Hindlimb muscle (tissue), 1 donor: ENCODE data around the gene FOXC1. TPM values are rescaled to one million over a fixed set of nuclear protein-coding genes. Genes with fewer than 3 reads are reported as not detected.

Source experiments
- DNase-seq: peaks from one replicate; pipeline ENCODE4 v3.0.0-alpha.2; 2013
- polyA plus RNA-seq: library from polyadenylated mRNA; unstranded; fragments of 120-200 nt; gene quantifications from one replicate; pipeline ENCODE4 v1.2.1, GENCODE V29; 2013; ENCODE audit not compliant: insufficient read length

Gene FOXC1
- polyA plus RNA-seq, 1 donor: 2.0 TPM

DNA sequence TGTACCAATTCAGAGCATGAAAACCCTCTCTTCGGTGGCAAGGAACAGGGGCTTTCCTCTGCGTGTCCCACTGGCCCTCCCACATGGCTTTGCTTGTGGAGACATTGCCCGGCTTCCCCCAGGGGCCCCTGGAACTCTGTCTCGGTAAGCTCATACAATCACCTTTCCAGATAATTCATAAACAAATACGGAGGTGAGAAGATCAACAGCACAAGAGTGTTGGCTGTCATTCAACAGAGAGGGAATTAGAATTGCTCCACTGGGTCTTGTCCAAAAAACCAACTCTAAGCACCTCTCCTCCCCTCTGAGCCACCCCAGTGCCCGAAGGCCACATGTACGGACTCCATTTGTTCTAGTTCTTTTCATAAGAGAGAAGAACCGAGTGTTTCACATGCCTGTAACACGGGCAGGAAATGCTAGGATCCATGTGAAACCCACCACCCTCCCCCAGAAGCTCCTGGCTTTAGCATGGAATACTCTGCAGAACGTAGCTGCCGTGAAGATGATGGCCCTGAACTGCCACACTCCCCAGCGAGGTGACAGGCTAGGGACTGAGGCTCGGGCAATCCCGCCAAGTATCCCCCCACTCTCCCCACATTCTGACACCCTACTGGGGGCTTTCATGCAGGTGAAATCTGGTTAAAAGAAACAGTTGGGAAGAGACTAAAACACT, 24.6 kb upstream of the FOXC1 start:
- no peak for DNase-seq

DNA sequence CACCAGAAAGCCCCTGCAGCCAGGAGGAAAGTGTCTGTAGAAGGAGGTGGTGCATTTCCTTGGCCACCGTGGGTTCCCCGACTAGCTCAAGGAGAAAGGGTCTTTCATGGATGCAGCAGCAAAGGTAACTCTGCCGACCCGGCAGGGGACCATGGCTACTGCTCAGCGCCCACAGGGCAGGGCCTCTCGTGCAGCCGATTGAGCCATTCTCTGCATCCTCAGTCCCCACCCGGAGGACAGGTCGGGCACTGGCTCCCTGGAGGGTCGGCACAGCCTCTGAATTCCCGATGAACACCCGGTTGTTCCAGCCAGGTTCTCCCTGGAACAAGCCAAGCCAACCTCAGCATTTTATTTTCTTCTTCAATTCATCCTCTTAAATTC, 24.1 kb upstream of the FOXC1 start:
- DNase-seq: no peak

DNA sequence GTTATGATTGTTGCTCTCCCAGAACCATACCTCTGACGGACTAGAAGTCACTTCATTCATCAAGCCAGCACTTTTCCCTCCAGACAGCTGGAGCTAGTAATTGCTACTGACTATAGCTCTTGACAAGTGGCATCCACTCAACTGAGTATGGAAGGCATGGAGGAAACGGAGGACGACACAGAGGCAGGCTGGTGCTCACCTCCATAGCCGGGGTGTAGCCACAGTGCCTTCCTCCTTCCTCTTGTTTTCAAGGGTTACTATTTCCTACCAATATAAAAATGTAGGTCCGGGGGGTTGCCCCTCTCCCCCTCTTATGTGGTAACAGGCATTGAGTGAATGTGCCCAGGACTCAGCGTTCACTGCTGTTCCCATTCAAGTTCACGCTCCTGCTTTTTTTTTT, 23.5 kb upstream of the FOXC1 start:
- no peak for DNase-seq

DNA sequence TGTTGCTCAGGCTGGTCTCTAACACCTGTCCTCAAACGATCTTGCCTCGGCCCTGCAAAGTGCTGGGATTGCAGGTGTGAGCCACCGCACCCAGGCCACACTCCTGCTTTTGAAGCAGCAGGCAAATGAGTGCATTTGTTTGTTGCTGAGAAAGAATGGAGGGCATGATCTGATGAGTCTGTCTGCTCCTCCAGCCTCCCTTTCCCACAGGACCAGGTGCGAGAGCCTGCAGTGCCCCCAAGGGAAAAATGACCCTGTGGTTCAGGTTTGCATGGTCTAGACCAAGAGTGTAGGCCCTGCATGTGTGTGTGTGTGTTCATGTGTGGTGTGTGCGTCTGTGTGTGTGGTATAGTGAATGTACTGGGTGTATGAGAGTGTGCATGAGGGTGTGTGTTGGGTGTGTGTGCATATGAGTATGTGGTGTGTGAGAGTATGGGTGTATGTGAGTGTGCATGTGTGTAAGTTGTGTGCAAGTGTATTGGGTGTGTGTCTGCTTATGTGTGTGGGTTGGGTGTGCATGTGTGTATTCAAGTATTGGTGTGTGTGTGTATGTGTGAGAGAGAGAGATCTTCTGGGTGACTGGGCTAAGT, 22.8 kb upstream of the FOXC1 start:
- no peak for DNase-seq

DNA sequence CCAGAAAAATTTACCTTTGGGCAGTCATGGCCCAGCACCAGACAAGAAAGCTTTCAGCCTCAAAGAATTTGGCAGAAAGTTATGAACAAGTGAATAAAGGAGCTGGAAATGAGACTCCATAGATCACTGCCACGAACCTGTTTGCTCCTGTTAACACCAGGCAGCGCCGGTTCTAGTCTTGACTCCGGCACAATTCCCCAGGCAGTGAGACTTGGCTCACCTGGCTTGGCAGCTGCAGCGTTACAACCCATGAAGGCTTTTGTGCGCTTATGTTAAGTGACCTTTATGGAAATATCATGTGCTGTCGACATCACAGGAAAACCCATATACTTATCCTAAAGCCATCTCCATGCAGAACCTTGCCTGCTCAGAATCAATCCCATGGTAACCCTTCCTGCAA, 22.2 kb upstream of the FOXC1 start:
- no peak for DNase-seq

DNA sequence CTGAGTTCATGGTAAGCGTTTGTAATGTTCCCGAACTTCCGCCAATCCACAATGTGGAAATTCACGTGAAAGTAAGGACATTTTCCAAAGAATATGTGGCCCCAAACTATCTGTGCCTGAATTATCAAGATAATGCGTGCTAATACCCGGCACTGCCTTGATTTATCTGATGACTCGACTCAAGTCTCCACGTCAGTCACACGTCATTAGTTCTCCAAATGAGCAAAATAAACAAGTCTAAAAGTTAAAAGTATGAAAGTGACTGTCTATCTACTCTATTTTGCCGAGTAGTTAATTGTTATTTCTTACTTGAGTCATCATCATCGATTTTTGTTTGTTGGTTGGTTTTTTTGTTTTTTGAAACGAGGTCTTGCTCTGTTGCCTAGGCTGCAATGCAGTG, 21.7 kb upstream of the FOXC1 start:
- DNase-seq: no peak

DNA sequence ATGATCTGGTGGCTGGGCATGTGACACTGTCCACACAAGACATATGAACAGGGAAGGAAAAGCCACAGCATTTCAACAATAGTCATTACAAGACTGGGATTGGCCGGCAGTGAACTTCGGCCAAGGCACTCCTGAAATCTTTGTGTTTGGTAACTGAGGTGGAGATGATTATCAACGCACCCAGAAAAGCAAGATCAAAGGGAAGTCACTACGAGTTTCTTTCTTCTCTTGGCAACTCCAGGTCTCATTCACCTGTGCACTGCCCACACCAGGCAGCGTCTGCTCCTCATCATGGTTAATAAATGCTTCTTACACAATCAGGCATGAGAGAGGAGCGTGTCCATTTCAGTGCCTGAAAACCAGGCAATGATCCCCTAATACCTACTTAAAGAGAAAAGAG, 20.5 kb upstream of the FOXC1 start:
- DNase-seq: no peak

DNA sequence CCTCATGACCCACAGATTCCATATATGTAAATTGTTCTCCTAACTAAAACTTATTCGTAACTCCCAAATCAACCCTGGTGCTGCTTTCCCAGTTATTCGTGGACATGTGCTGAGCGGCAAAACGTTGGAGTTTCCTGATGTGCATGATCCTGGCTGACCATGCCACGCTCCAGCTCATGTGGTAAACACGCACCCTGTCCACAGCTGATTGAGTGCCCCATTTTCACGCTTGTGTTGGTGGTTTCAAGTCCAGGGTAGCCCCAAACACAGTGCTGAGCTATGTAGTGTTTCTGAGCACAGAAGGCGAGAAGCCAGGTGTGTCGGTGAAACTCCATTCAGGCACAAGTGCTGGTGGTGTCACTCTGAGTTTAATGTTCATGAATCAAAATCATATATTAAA, 19.1 kb upstream of the FOXC1 start:
- no peak for DNase-seq

DNA sequence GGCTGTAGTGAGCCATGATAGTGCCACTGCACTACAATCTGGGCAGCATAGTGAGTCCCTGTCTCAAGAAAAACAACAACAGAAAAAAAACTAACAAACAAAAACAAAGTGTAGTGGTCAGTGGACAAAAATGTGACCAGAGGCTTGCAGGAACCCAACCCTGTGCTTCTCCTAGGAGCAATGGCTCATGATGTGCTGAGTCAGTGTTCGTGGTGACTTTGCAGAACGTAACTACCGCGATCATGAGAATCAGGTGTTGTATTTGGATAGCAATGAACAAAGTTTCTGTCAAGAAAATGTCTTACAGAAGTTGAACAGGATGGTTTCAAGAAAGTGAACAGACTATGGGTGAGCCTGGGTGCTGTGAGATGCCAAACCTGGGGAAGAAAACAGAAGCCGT, 18.5 kb upstream of the FOXC1 start:
- DNase-seq: no peak

DNA sequence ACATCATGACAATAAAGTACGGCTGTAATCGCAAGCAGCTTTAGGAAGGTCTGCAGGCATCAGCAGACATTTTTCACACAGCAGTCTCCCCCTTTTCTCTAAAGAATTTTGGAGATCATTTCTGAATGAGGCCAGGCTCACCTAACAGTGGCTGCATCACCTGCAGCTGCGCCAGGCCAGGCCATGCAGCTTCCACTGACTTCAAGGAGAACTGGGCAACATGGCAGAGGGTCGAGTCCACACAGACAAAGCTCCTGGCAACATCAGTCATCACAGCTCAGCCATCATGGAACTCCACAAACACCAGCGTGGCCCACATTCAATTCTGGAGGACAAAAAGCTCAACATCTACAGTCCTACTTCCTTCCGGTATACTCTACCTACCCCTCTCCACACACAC, 17.8 kb upstream of the FOXC1 start:
- no peak for DNase-seq

DNA sequence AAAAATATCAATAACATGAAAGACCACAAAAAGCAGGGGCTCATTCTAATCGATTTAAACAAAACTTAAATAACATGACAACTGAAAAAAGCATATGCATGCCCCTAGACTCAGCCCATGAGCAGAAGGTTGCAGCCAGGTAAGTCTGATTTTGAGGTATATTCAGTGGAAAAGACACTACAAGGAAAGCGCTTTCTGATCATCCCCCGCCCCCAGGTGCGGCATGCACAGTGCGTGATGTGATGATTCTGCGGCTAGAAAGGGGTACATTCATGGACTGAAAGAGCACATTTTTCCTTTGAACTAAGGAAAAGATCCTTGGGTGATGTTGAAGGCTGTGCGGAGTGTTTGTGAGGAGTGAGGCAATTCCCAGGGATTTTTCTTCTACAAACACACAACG, 16.9 kb upstream of the FOXC1 start:
- DNase-seq: no peak

DNA sequence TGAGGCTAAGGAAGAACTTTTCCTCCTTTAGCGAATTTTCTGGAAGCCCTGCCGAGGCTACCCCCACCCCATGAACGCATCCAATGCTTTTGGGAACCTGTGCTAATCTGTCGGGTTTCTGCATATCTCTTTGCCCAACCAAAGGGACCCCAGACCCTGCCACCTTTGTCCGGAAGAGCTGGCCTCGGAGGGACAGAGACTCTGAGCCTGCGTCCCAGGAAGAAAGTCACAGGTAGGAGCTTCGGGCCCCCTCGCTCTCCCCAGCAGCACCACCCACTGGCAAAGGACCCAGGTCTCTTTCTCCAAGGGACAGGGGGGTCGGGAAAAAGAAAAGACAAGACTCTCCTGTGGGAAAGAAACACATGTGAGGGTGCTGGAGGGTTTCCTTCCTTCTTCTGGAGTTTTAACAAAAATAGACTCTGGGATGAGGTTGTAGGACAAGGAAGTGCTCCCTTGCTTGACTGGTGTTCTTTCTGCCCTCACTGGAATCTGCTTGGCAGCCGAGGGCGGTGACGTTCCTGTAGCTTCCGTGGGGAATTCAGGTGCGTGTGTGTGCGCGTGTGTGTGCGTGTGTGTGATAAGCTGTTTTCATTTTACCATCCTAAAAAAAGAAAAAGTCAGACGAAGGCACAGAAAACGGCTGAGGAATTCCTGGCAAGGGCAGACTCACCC, 16.3 kb upstream of the FOXC1 start:
- DNase-seq: no peak

DNA sequence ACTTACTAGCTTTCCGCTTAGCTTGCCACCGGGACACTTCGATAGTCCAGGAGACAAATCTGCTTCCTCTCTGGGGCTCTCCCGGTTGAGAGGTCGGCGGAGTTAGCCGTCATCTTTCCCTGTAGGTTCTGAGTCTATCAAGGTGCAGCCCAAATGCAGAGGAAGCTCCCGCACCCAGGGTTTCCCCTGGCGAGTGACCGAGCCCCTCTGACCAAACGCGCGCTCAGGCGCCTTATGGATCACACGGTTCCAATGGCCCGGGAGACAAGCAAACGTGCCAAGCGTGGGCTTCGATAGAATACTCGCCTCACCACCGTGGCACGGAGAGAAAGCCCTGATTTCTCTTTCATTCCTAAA, 15.8 kb upstream of the FOXC1 start:
- no peak for DNase-seq

DNA sequence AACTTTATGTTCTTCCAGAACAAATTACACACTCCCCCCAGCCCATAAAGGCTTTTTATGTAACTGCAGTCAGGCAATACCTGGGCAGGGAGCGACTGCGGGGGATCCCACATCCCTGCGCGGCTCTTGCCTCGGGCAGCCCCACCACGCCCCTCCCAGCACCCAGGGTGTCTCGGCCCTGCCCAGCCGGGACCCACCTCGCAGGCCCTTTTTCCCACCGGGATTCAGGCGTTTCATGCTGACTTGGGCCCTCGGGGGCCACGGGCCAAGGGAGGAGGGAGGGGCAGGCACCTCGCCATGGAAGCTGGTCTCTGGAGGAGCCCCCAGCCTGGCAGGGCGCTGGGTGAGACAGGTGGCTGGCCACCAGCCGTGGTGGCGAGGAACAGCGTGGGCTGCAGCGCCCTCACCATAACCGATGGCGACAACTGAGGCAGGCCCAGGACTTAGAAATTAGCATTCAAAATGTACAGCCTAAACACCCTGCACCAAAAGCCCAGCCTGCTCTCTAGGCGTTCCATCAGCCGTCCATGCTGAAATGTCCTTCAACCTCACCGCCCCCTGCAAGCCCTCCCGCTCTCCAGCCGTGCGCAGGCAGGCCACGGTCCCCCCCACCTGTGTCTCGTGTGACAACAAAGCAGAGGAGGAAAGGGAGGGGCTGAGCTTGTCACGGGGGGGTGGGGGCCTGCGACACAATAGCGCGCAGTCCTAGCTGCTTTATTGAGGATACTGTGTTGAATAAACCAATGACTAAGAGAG, 15.1 kb upstream of the FOXC1 start:
- no peak for DNase-seq

DNA sequence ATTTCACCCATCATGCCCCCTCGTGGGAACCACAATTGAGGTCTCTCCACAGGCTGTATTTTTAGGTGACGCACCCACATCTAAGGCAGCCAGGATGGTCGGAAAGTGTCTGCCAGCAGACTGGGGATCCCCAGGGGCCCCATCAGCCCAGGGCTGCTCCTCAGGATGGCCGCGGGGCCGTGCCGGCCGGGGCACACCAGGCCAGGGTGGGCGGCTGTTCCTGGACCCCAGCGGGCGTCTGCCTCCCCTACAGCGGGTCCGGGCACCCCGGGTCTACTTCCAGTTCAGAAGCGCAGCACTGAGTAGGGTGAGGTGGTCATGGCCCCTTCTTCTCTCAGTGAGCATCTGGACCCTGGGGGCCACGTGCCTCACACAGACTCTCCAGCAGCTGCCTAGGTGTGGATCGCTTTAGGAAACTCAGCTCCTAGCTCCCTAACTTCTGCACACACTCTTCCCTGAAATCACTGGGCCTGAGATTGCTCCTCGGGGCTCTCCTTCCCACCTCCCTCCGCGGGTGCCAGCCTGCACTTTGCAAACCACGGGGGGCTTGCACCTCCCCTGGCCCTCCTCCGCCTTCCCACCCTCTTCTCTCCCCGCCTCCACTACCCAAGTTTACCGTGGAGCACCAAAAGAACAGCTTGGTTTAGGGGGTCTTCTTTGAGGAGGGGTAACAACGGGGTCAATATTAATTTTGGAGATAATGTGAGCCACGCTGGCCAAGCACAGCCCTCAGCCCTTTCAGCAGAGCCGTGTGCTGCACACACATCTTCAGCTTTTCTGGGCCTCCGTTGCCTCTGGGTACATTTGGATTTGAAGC, 14.2 kb upstream of the FOXC1 start:
- no peak for DNase-seq

DNA sequence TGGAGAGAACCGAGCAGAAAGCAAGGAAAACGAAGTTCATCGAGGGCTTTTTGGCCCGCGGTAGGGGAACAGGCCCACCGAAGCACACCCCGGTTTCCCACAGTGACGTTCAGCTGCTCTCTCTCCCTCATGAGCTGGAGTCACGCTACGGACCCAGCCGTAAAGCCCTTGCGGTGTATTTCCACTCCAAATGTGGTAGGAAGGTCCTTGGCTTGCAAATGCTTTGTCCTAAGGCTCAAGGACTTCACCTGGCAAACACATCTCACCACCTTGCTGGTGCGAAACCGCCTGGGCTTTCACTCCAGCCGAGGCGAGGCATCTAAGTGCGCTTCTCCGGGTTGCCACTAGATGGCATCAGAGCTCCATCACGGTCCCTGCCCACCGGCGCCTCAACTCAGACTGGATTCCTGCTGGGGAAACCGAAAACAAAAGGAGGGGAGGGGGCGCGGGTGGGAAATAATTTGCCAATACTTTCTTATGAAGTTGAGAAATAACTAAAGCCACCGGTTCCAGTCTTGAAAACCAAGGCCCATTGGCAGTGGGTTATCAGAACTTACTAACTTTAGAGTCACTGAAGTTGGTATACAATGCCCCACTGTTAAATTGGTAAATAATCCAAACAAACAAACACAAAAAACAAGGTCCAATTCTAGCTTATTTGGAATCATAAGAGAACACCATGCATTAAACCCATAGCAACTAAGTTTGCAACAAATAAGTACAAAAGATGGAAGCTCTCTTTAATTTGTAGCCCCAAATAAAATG, 13.4 kb upstream of the FOXC1 start:
- no peak for DNase-seq

DNA sequence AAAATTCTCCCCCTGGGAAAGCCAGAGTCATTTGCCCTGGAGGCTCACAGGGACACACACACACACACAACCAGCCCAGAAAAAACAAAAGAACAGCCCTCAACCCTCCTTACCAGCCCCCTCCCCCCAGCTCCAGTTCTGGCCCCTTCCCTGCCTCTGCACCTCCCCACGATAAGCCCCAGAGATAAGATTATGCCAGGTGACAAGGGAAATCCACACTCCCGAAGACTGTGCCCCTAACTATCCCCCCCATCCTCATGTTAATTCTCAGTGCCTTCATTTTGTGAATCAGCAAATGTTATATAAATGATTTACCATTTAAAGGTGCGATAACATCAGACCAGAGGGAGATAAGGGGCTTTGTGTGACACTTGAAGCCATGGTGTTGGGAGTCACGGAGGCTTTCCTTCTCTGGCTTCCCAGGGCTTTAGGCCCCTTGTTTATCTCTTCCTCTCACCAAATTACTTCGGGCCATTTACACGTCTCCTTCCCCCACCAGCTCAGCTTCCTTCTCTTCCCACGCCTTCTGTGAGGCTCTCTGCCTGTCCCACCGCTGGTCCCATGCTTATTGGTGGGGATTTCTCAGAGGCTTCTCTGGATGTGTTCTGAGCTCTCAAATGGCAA, 12.5 kb upstream of the FOXC1 start:
- DNase-seq: no peak

DNA sequence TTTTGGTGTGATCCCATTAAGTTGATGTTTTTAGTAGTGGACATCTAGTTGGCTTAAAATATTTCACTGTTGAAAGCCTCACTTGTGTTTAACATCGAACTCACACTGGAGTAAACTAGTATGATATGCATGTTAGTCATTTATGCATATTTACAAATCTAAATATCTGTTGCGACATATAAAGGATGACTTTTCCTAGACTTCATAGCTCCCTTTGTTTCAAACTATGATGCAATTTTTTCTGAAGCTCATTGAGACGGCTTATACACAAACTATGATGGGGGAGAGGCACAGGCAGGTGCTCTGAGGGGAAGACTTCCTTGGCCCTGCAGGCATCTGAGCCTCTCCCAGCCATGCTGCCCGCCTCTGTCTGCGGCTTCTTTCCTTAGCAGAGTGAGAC, 11.8 kb upstream of the FOXC1 start:
- DNase-seq: no peak

DNA sequence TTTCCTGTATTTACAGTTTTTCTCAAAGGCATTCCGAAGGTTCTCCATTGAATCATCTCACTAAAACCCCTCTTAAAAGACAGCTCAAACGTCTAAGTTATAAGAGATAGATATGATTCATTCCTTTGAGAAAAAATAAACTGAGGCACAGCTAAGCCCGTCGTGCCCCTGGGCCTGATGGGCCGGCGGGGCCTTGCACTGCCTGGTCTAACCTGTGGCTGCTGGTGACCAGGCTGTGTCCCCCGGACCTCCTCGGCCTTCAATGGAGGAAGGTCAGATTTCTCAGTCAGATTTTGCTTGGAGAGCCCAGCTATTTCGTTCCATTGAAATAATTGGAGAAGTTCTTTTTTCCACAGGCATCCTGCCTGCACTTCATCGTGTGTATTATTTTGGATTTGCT, 11.3 kb upstream of the FOXC1 start:
- no peak for DNase-seq

DNA sequence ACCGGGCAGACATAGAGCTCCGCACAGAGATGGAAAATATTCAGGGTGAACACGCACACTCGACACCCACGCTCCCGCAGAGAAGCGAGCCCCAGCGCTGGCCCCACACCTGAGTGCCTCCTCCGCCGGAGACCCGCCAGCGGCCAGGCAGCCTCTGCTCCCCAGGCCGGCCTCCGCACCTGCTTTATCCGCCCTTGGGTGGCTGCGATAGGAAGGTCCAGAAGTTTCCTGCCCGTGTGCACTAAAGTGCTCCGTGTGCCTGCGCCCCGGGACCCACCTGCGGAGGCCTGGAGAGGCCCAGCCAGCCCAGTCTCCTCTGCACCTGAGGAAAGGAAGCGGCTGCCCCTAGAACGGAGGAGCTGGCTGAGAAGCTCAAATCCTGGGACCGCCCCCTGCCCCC, 10.8 kb upstream of the FOXC1 start:
- DNase-seq: no peak

DNA sequence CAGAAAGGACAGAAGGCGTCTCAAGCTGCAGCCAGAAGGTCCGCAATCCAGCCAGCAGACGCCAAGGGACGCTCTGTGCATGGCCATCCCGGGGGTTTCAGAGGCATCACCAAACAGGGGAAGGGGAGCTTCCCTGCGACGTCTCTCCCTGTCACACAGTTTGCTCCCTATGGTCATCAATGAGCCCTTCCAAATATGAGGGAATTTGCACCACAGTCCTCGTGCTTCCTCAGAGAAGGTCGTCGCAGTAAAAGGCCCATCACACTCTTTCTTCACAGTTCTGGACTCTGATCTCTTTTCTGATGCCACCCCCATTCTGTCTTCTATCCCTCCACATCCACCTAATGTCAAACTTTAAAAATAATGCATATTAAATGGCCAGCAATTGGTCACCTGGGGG, 10.2 kb upstream of the FOXC1 start:
- no peak for DNase-seq
